ENCODE measurements around the gene DLL4.

DNA sequence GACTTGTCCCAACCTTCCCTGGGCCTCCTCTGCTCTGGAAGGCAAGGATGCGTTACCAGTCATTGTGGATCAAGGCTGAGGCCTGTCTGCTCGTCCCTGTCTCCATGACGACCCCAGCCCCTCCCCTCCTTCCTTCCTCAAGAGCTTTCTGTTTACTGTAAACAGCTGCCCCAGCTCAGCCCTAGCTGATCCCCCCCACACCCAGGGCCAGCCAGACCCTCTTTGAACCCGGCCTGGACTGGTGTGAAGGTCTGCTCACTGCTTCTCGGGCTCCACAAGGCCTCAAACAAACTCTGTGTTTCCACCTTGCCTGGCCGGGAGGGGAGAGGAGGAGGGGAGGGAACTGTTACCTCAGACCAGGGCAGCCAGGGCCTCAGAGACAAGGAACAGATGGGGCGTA, 18.0 kb upstream of the DLL4 start:
- TF ChIP-seq, protein P1, sequence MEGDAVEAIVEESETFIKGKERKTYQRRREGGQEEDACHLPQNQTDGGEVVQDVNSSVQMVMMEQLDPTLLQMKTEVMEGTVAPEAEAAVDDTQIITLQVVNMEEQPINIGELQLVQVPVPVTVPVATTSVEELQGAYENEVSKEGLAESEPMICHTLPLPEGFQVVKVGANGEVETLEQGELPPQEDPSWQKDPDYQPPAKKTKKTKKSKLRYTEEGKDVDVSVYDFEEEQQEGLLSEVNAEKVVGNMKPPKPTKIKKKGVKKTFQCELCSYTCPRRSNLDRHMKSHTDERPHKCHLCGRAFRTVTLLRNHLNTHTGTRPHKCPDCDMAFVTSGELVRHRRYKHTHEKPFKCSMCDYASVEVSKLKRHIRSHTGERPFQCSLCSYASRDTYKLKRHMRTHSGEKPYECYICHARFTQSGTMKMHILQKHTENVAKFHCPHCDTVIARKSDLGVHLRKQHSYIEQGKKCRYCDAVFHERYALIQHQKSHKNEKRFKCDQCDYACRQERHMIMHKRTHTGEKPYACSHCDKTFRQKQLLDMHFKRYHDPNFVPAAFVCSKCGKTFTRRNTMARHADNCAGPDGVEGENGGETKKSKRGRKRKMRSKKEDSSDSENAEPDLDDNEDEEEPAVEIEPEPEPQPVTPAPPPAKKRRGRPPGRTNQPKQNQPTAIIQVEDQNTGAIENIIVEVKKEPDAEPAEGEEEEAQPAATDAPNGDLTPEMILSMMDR (conservative IDR thresholded peaks at IDR 0.05; ENCODE audit: low read depth, low read length): no peak
- TF ChIP-seq EZH2 (IDR thresholded peaks at IDR 0.05; ENCODE audit: borderline replicate concordance, low read depth, low read length, poor library complexity, severe bottlenecking): no peak

All from A673 (cell line).